Naive thymus-derived CD4-positive, alpha-beta T cell (primary cell): ENCODE results near the gene OR56B1. TPM values are rescaled to one million over a fixed set of nuclear protein-coding genes. Genes with fewer than 3 reads are reported as not detected.

Source experiments
- ATAC-seq: fragments of 150-1000 bp; cut with Tn5 transposase; 2 replicates; pipeline ENCODE4 v1.10.0; 2021; ENCODE audit warnings: mild to moderate bottlenecking, moderate library complexity
- CTCF ChIA-PET: fragments of 350-600 bp; sonication (Branson Sonifier 250); formaldehyde crosslinking; loops from one replicate; lab custom pipeline; 2021; ENCODE audit warnings: antibody characterized with exemption; lab: Charles Lee
- POLR2A ChIA-PET: fragments of 350-600 bp; sonication (Branson Sonifier 250); formaldehyde crosslinking; loops from one replicate; lab custom pipeline; 2021; ENCODE audit warnings: antibody characterized with exemption, inconsistent platforms; lab: Charles Lee
- DNase-seq, 9 donors: peaks; one replicate each; pipeline versions ENCODE4 v3.0.0 to v3.0.0-alpha.2; 2020 to 2022; ENCODE audit warnings: mixed read lengths in 1 of 9
- H3K27ac ChIP-seq: one replicate; pipeline ENCODE4 v1.7.0; 2013; ENCODE audit warnings: mild to moderate bottlenecking, low read depth, low read length, moderate library complexity
- H3K27me3 ChIP-seq, 2 donors: one replicate each; pipeline ENCODE4 v1.7.0; 2013; ENCODE audit warnings: low read length in 2 of 2, mild to moderate bottlenecking in 2 of 2, moderate library complexity in 2 of 2; ENCODE audit not compliant: control insufficient read depth in 2 of 2, insufficient read depth in 2 of 2
- H3K36me3 ChIP-seq, 3 experiments: 1 replicate in 2 of 3; 2 replicates in 1 of 3; pipeline ENCODE4 v1.7.0; 2013; ENCODE audit warnings: low read length in 3 of 3, mild to moderate bottlenecking in 3 of 3, moderate library complexity in 1 of 3; ENCODE audit not compliant: insufficient read depth in 3 of 3, control insufficient read depth in 2 of 3
- H3K4me1 ChIP-seq, 2 donors: one replicate each; pipeline ENCODE4 v1.7.0; 2013; ENCODE audit warnings: low read length in 2 of 2, mild to moderate bottlenecking in 2 of 2, moderate library complexity in 1 of 2; ENCODE audit not compliant: control insufficient read depth in 2 of 2, insufficient read depth in 2 of 2
- H3K4me3 ChIP-seq: 2 replicates; pipeline ENCODE4 v1.7.0; 2013; ENCODE audit warnings: mild to moderate bottlenecking, low read length
- H3K9me3 ChIP-seq, 3 experiments: 1 replicate in 2 of 3; 2 replicates in 1 of 3; pipeline ENCODE4 v1.7.0; 2013; ENCODE audit warnings: low read length in 3 of 3; ENCODE audit not compliant: control insufficient read depth in 2 of 3
- H3K27ac Mint-ChIP-seq, 9 donors: one replicate each; pipeline ENCODE4 v1.8.0; 2020 to 2022; ENCODE audit warnings: mixed read lengths in 9 of 9, mild to moderate bottlenecking in 8 of 9, moderate library complexity in 5 of 9, inconsistent platforms in 2 of 9
- H3K27me3 Mint-ChIP-seq, 5 donors: one replicate each; pipeline ENCODE4 v1.8.0; 2021 to 2022; ENCODE audit warnings: mixed read lengths in 5 of 5, mild to moderate bottlenecking in 1 of 5
- H3K36me3 Mint-ChIP-seq, 5 donors: one replicate each; pipeline ENCODE4 v1.8.0; 2020 to 2022; ENCODE audit warnings: mixed read lengths in 5 of 5, mild to moderate bottlenecking in 3 of 5, inconsistent platforms in 1 of 5
- H3K4me1 Mint-ChIP-seq, 7 donors: one replicate each; pipeline ENCODE4 v1.8.0; 2020 to 2022; ENCODE audit warnings: mixed read lengths in 7 of 7, mild to moderate bottlenecking in 3 of 7, inconsistent platforms in 1 of 7
- H3K4me3 Mint-ChIP-seq, 10 donors: one replicate each; pipeline ENCODE4 v1.8.0; 2020 to 2022; ENCODE audit warnings: mild to moderate bottlenecking in 10 of 10, mixed read lengths in 10 of 10, moderate library complexity in 6 of 10, inconsistent platforms in 2 of 10
- H3K9me3 Mint-ChIP-seq, 11 donors: one replicate each; pipeline ENCODE4 v1.8.0; 2020 to 2022; ENCODE audit warnings: mixed read lengths in 11 of 11, mild to moderate bottlenecking in 4 of 11, inconsistent platforms in 1 of 11, moderate library complexity in 1 of 11
- intact Hi-C, 2 donors: fragments of 100-400 bp; cut with micrococcal nuclease; formaldehyde crosslinking; loops; one replicate each; pipeline ENCODE4 v1.15.1; 2023
- polyA plus RNA-seq, 2 donors: library from polyadenylated mRNA; unstranded; fragments of 300-500 nt; fragmentation: Illumina TruSeq; gene quantifications; one replicate each; pipeline ENCODE4 v1.2.3, GENCODE V29; 2021
- total RNA-seq, 6 experiments: library from RNA in 5 of 6; stranded (reverse) in 5 of 6; gene quantifications; 1 replicate in 5 of 6; 2 replicates in 1 of 6; pipeline ENCODE4 v1.2.3 and lab custom pipeline; 2021 to 2026

The OR56B1 gene
- total and polyA plus RNA-seq, 7 experiments from 2014 or later = 0.11 to 1.4 (median 0.65) TPM; not detected in 1

GRCh38 chr11:5737091-5737490 is 843 bp downstream of the OR56B1 start:
- H3K9me3 Mint-ChIP-seq = peaks cover 0 to 25% (median 20%) of the 10 kb centered on the region in 11 donors
- CTCF ChIA-PET = no interaction called here

GRCh38 chr11:5737670-5738392 is 1.6 kb downstream of the OR56B1 start:
- peaks cover 0 to 11% (median 0%) of the 10 kb centered on the region in 3 experiments for H3K9me3 ChIP-seq
- DNase-seq (no peak), ATAC-seq (no peak)
- POLR2A ChIA-PET = no interaction called here
- no peaks in the 10 kb centered on the region for H3K4me1 Mint-ChIP-seq
- no peaks in the 10 kb centered on the region for H3K36me3 ChIP-seq
- H3K27ac Mint-ChIP-seq = no peak overlapping the region
- CTCF ChIA-PET = no interaction called here
- intact Hi-C loops = no loop called here
- no peak overlapping the region for H3K4me3 ChIP-seq
- H3K4me1 ChIP-seq = no peaks in the 10 kb centered on the region
- H3K27ac ChIP-seq = no peak overlapping the region
- H3K36me3 Mint-ChIP-seq = peaks cover 10 to 47% (median 21%) of the 10 kb centered on the region in 5 donors
- peaks cover 0 to 31% (median 24%) of the 10 kb centered on the region in 11 donors for H3K9me3 Mint-ChIP-seq
- H3K27me3 ChIP-seq = no peaks in the 10 kb centered on the region
- H3K27me3 Mint-ChIP-seq = peaks cover 2 to 12% (median 4%) of the 10 kb centered on the region in 5 donors
- no peak overlapping the region for H3K4me3 Mint-ChIP-seq

More at GRCh38 chr11:5737091-5737490, 843 bp downstream of the OR56B1 start:
- POLR2A ChIA-PET = no interaction called here
- DNase-seq = no peak
- H3K9me3 ChIP-seq = peaks cover 0 to 8% (median 0%) of the 10 kb centered on the region in 3 experiments
- Mint-ChIP-seq H3K4me3 (no peak overlapping the region), H3K27ac (no peak overlapping the region), H3K27me3 (peaks cover 0 to 12% (median 4%) of the 10 kb centered on the region in 5 donors), H3K36me3 (peaks cover 10 to 42% (median 21%) of the 10 kb centered on the region in 5 donors), H3K4me1 (no peaks in the 10 kb centered on the region)
- intact Hi-C loops = no loop called here
- H3K36me3 ChIP-seq = no peaks in the 10 kb centered on the region
- no peaks in the 10 kb centered on the region for H3K4me1 ChIP-seq
- no peaks in the 10 kb centered on the region for H3K27me3 ChIP-seq
- no peak overlapping the region for H3K4me3 ChIP-seq
- no peak overlapping the region for H3K27ac ChIP-seq
- ATAC-seq = no peak

- peaks cover 2 to 12% (median 5%) of the 10 kb centered on the region in 5 donors for H3K27me3 Mint-ChIP-seq
- no peaks in the 10 kb centered on the region for H3K36me3 ChIP-seq
- POLR2A ChIA-PET = no interaction called here
These were observed 2.2 kb downstream of the OR56B1 start for GRCh38 chr11:5738431-5738830.

GRCh38 chr11:5746614-5747013 is 10.4 kb downstream of the OR56B1 start:
- Histone ChIP-seq H3K27ac (no peak overlapping the region), H3K27me3 (no peaks in the 10 kb centered on the region), H3K9me3 (peaks cover 0 to 12% (median 0%) of the 10 kb centered on the region in 3 experiments), H3K4me3 (no peak overlapping the region), H3K36me3 (no peaks in the 10 kb centered on the region), H3K4me1 (no peaks in the 10 kb centered on the region)
- Mint-ChIP-seq H3K27ac (no peak overlapping the region), H3K9me3 (peaks cover 0 to 41% (median 21%) of the 10 kb centered on the region in 11 donors), H3K4me1 (no peaks in the 10 kb centered on the region), H3K4me3 (no peak overlapping the region), H3K36me3 (peaks cover 0 to 22% (median 4%) of the 10 kb centered on the region in 5 donors), H3K27me3 (peaks cover 0 to 8% (median 4%) of the 10 kb centered on the region in 5 donors)
- intact Hi-C loops = no loop called here
- ATAC-seq (no peak), DNase-seq (no peak)
- ChIA-PET CTCF (no interaction called here), POLR2A (no interaction called here)

More at GRCh38 chr11:5738431-5738830, 2.2 kb downstream of the OR56B1 start:
- Histone ChIP-seq H3K9me3 (peaks cover 0 to 15% (median 0%) of the 10 kb centered on the region in 3 experiments), H3K4me3 (no peak overlapping the region), H3K27ac (no peak overlapping the region), H3K4me1 (no peaks in the 10 kb centered on the region), H3K27me3 (no peaks in the 10 kb centered on the region)
- H3K4me1 Mint-ChIP-seq = no peaks in the 10 kb centered on the region
- peaks cover 10 to 49% (median 21%) of the 10 kb centered on the region in 5 donors for H3K36me3 Mint-ChIP-seq
- no peak for DNase-seq
- ATAC-seq = no peak
- H3K9me3 Mint-ChIP-seq = peaks cover 0 to 37% (median 28%) of the 10 kb centered on the region in 11 donors
- no peak overlapping the region for H3K4me3 Mint-ChIP-seq
- no peak overlapping the region for H3K27ac Mint-ChIP-seq
- CTCF ChIA-PET = no interaction called here
- intact Hi-C loops = no loop called here

- no peak overlapping the region for H3K4me3 Mint-ChIP-seq
- POLR2A ChIA-PET = no interaction called here
These were observed 13.6 kb downstream of the OR56B1 start for GRCh38 chr11:5749836-5750235.

GRCh38 chr11:5753943-5754342 is 17.7 kb downstream of the OR56B1 start, which contains the start of gene OR52N4:
Gene OR52N4 (plus strand): TSS chr11:5754243. CDS start chr11:5754741, 498 bp downstream.
- H3K27ac ChIP-seq = no peak within 1 kb of the TSS
- Mint-ChIP-seq H3K36me3 (peaks cover 0 to 4% (median 0%) of the 10 kb centered on the region in 5 donors), H3K4me3 (no peak within 1 kb of the TSS), H3K9me3 (no peaks in the 10 kb centered on the region), H3K27ac (no peak within 1 kb of the TSS), H3K4me1 (no peaks in the 10 kb centered on the region), H3K27me3 (peaks cover 0 to 8% (median 0%) of the 10 kb centered on the region in 5 donors)
- H3K36me3 ChIP-seq = no peaks in the 10 kb centered on the region
- CTCF ChIA-PET = no interaction called here
- intact Hi-C loops = no loop called here
- no peaks in the 10 kb centered on the region for H3K4me1 ChIP-seq
- H3K9me3 ChIP-seq = no peaks in the 10 kb centered on the region
- no peaks in the 10 kb centered on the region for H3K27me3 ChIP-seq
- POLR2A ChIA-PET = no interaction called here
- DNase-seq (no peak), ATAC-seq (no peak)
- H3K4me3 ChIP-seq = no peak within 1 kb of the TSS

More at GRCh38 chr11:5749836-5750235, 13.6 kb downstream of the OR56B1 start:
- H3K4me3 ChIP-seq = no peak overlapping the region
- ATAC-seq = no peak
- peaks cover 0 to 2% (median 0%) of the 10 kb centered on the region in 5 donors for H3K27me3 Mint-ChIP-seq
- DNase-seq = no peak
- no peaks in the 10 kb centered on the region for H3K4me1 ChIP-seq
- H3K36me3 ChIP-seq = no peaks in the 10 kb centered on the region
- H3K27me3 ChIP-seq = no peaks in the 10 kb centered on the region
- no peaks in the 10 kb centered on the region for H3K9me3 ChIP-seq
- CTCF ChIA-PET = no interaction called here
- H3K27ac Mint-ChIP-seq = no peak overlapping the region
- intact Hi-C loops = no loop called here
- H3K36me3 Mint-ChIP-seq = no peaks in the 10 kb centered on the region
- peaks cover 0 to 12% (median 0%) of the 10 kb centered on the region in 11 donors for H3K9me3 Mint-ChIP-seq
- no peaks in the 10 kb centered on the region for H3K4me1 Mint-ChIP-seq
- no peak overlapping the region for H3K27ac ChIP-seq
